Measurements from ENCODE around the gene PHKG1.
"Not testable (repeated sequence)": the region's sequence is repeated elsewhere in the genome, so short reads cannot be mapped to it uniquely, and the experiment has no call there.

PHKG1 gene

GRCh38 chr7:56091591-56091990, 1.2 kb downstream of the PHKG1 start:
- no peak for DNase-seq (ENCODE audit: low read depth, low spot score)
- Histone ChIP-seq H3K9ac (ENCODE audit: insufficient read length) (no peak overlapping the region), H3K27ac (no peak overlapping the region), H3K9me3 (ENCODE audit: low read depth, low read length) (no peaks in the 10 kb centered on the region), H3K4me3 (no peak overlapping the region), H3K36me3 (ENCODE audit: insufficient read depth, low read length) (no peaks in the 10 kb centered on the region)
- TF ChIP-seq POLR2AphosphoS5 (IDR thresholded peaks at IDR 0.05; ENCODE audit: borderline replicate concordance, low read depth, low read length), result no peak
- no peak for TF ChIP-seq FOXP2 (optimal IDR thresholded peaks at IDR 0.05; ENCODE audit: control extremely low read depth, extremely low read length, insufficient read depth)
- TF ChIP-seq EZH2 (IDR thresholded peaks at IDR 0.05), result no peak

- H3K9me3 ChIP-seq (ENCODE audit: low read depth, low read length), result no peaks in the 10 kb centered on the region
- TF ChIP-seq POLR2AphosphoS5 (IDR thresholded peaks at IDR 0.05; ENCODE audit: borderline replicate concordance, low read depth, low read length), result no peak
- H3K4me3 ChIP-seq, result no peak overlapping the region
- H3K9ac ChIP-seq (ENCODE audit: insufficient read length), result no peak overlapping the region
- H3K36me3 ChIP-seq (ENCODE audit: insufficient read depth, low read length), result no peaks in the 10 kb centered on the region
- DNase-seq (ENCODE audit: low read depth, low spot score), result no peak
- H3K27ac ChIP-seq, result no peak overlapping the region
Measured at GRCh38 chr7:56087445-56087844, 5.3 kb downstream of the PHKG1 start.

GRCh38 chr7:56086761-56087160, 6.0 kb downstream of the PHKG1 start:
- no peaks in the 10 kb centered on the region for H3K9me3 ChIP-seq (ENCODE audit: low read depth, low read length)
- TF ChIP-seq FOXP2 (optimal IDR thresholded peaks at IDR 0.05; ENCODE audit: control extremely low read depth, extremely low read length, insufficient read depth) (no peak), EZH2 (IDR thresholded peaks at IDR 0.05) (no peak), POLR2AphosphoS5 (IDR thresholded peaks at IDR 0.05; ENCODE audit: borderline replicate concordance, low read depth, low read length) (no peak)
- DNase-seq (ENCODE audit: low read depth, low spot score), result no peak
- H3K9ac ChIP-seq (ENCODE audit: insufficient read length), result no peak overlapping the region
- no peak overlapping the region for H3K4me3 ChIP-seq
- no peaks in the 10 kb centered on the region for H3K36me3 ChIP-seq (ENCODE audit: insufficient read depth, low read length)
- no peak overlapping the region for H3K27ac ChIP-seq

- no peak for DNase-seq (ENCODE audit: low read depth, low spot score)
- Histone ChIP-seq H3K9me3 (ENCODE audit: low read depth, low read length) (no peaks in the 10 kb centered on the region), H3K36me3 (ENCODE audit: insufficient read depth, low read length) (peaks cover 17% of the 10 kb centered on the region; the same call in 1 of the 2 replicates), H3K4me3 (no peak overlapping the region), H3K27ac (no peak overlapping the region), H3K9ac (ENCODE audit: insufficient read length) (no peak overlapping the region)
- TF ChIP-seq EZH2 (IDR thresholded peaks at IDR 0.05) (no peak), POLR2AphosphoS5 (IDR thresholded peaks at IDR 0.05; ENCODE audit: borderline replicate concordance, low read depth, low read length) (no peak), FOXP2 (optimal IDR thresholded peaks at IDR 0.05; ENCODE audit: control extremely low read depth, extremely low read length, insufficient read depth) (no peak)
Measured at GRCh38 chr7:56083150-56083785, 9.5 kb downstream of the PHKG1 start.

GRCh38 chr7:56081626-56082340, 11.0 kb downstream of the PHKG1 start:
- no peak for TF ChIP-seq FOXP2 (optimal IDR thresholded peaks at IDR 0.05; ENCODE audit: control extremely low read depth, extremely low read length, insufficient read depth)
- TF ChIP-seq EZH2 (IDR thresholded peaks at IDR 0.05), result no peak
- TF ChIP-seq POLR2AphosphoS5 (IDR thresholded peaks at IDR 0.05; ENCODE audit: borderline replicate concordance, low read depth, low read length), result no peak
- no peak overlapping the region for H3K9ac ChIP-seq (ENCODE audit: insufficient read length)
- no peaks in the 10 kb centered on the region for H3K9me3 ChIP-seq (ENCODE audit: low read depth, low read length)
- H3K4me3 ChIP-seq, result no peak overlapping the region
- H3K36me3 ChIP-seq (ENCODE audit: insufficient read depth, low read length), result peaks cover 24% of the 10 kb centered on the region; the same call in 1 of the 2 replicates
- H3K27ac ChIP-seq, result no peak overlapping the region
- no peak for DNase-seq (ENCODE audit: low read depth, low spot score)

GRCh38 chr7:56080726-56081435, 11.9 kb downstream of the PHKG1 start:
- not testable (repeated sequence) for H3K9ac ChIP-seq (ENCODE audit: insufficient read length); H3K9me3 ChIP-seq (ENCODE audit: low read depth, low read length); H3K27ac ChIP-seq; DNase-seq (ENCODE audit: low read depth, low spot score); H3K4me3 ChIP-seq
- H3K36me3 ChIP-seq (ENCODE audit: insufficient read depth, low read length), result peaks cover 24% of the 10 kb centered on the region; the same call in 1 of the 2 replicates

GRCh38 chr7:56079450-56080185, 13.1 kb downstream of the PHKG1 start:
- no peak overlapping the region for H3K27ac ChIP-seq
- H3K4me3 ChIP-seq, result no peak overlapping the region
- no peak overlapping the region for H3K9ac ChIP-seq (ENCODE audit: insufficient read length)
- H3K36me3 ChIP-seq (ENCODE audit: insufficient read depth, low read length), result peaks cover 26% of the 10 kb centered on the region; the same call in 1 of the 2 replicates
- H3K9me3 ChIP-seq (ENCODE audit: low read depth, low read length), result no peaks in the 10 kb centered on the region
- no peak for DNase-seq (ENCODE audit: low read depth, low spot score)
- TF ChIP-seq FOXP2 (optimal IDR thresholded peaks at IDR 0.05; ENCODE audit: control extremely low read depth, extremely low read length, insufficient read depth) (no peak), EZH2 (IDR thresholded peaks at IDR 0.05) (no peak), POLR2AphosphoS5 (IDR thresholded peaks at IDR 0.05; ENCODE audit: borderline replicate concordance, low read depth, low read length) (no peak)

- TF ChIP-seq POLR2AphosphoS5 (IDR thresholded peaks at IDR 0.05; ENCODE audit: borderline replicate concordance, low read depth, low read length), result no peak
- TF ChIP-seq EZH2 (IDR thresholded peaks at IDR 0.05), result no peak
- no peak for TF ChIP-seq FOXP2 (optimal IDR thresholded peaks at IDR 0.05; ENCODE audit: control extremely low read depth, extremely low read length, insufficient read depth)
- Histone ChIP-seq H3K4me3 (no peak overlapping the region), H3K27ac (no peak overlapping the region)
Measured at GRCh38 chr7:56078196-56078595, 14.6 kb downstream of the PHKG1 start.

More at GRCh38 chr7:56078196-56078595, 14.6 kb downstream of the PHKG1 start:
- DNase-seq (ENCODE audit: low read depth, low spot score), result no peak
- no peak overlapping the region for H3K9ac ChIP-seq (ENCODE audit: insufficient read length)
- peaks cover 26% of the 10 kb centered on the region; the same call in 1 of the 2 replicates for H3K36me3 ChIP-seq (ENCODE audit: insufficient read depth, low read length)
- H3K9me3 ChIP-seq (ENCODE audit: low read depth, low read length), result no peaks in the 10 kb centered on the region

Measured in SK-N-MC (cell line).